Glutamatergic neuron (in vitro differentiated cells): ENCODE data around the gene HSPG2. TPM values are rescaled to one million over a fixed set of nuclear protein-coding genes. Genes with fewer than 3 reads are reported as not detected.

Experiments used
- DNase-seq: peaks from one replicate; pipeline ENCODE4 v3.0.0; 2022
- H3K27ac Mint-ChIP-seq: one replicate; pipeline ENCODE4 v1.8.0; 2020; ENCODE audit warnings: mild to moderate bottlenecking, mixed read lengths, inconsistent platforms; ENCODE audit not compliant: unreplicated experiment
- H3K27me3 Mint-ChIP-seq: one replicate; pipeline ENCODE4 v1.8.0; 2020; ENCODE audit warnings: mild to moderate bottlenecking, moderate library complexity, mixed read lengths, inconsistent platforms; ENCODE audit not compliant: unreplicated experiment
- H3K36me3 Mint-ChIP-seq: one replicate; pipeline ENCODE4 v1.8.0; 2020; ENCODE audit warnings: mild to moderate bottlenecking, mixed read lengths, inconsistent platforms; ENCODE audit not compliant: unreplicated experiment
- H3K4me1 Mint-ChIP-seq: one replicate; pipeline ENCODE4 v1.8.0; 2020; ENCODE audit warnings: mild to moderate bottlenecking, low read depth, mixed read lengths, inconsistent platforms; ENCODE audit not compliant: unreplicated experiment
- H3K4me3 Mint-ChIP-seq: one replicate; pipeline ENCODE4 v1.8.0; 2020; ENCODE audit warnings: mild to moderate bottlenecking, mixed read lengths, inconsistent platforms; ENCODE audit not compliant: unreplicated experiment
- H3K9me3 Mint-ChIP-seq: one replicate; pipeline ENCODE4 v1.8.0; 2020; ENCODE audit warnings: mild to moderate bottlenecking, moderate library complexity, mixed read lengths, inconsistent platforms; ENCODE audit not compliant: unreplicated experiment
- total RNA-seq: library from RNA; stranded (reverse); fragmentation: NEBNext Ultra II Directional; extraction: Animal tissue kit (Norgen Biotek cat#: 25700); gene quantifications from one replicate; pipeline ENCODE4 v1.2.1, GENCODE V29; 2021; ENCODE audit not compliant: unreplicated experiment
- TF ChIP-seq, protein P1 (sequence below): fragments of 200-600 bp; sonication (generic); IDR thresholded peaks from one replicate; pipeline ENCODE4 v1.5.0; 2021; ENCODE audit not compliant: partially characterized antibody, unreplicated experiment

HSPG2 gene
- total RNA-seq, 1 donor from 2014 or later, result 3.3 TPM

GRCh38 chr1:21838359-21839157 is 98.6 kb downstream of the HSPG2 start:
- Mint-ChIP-seq H3K27ac (no peak overlapping the region), H3K36me3 (peaks cover 14% of the 10 kb centered on the region), H3K4me1 (no peaks in the 10 kb centered on the region)

GRCh38 chr1:21837476-21837875 is 99.6 kb downstream of the HSPG2 start:
- no peak overlapping the region for H3K4me3 Mint-ChIP-seq
- DNase-seq, result no peak
- TF ChIP-seq, protein P1, sequence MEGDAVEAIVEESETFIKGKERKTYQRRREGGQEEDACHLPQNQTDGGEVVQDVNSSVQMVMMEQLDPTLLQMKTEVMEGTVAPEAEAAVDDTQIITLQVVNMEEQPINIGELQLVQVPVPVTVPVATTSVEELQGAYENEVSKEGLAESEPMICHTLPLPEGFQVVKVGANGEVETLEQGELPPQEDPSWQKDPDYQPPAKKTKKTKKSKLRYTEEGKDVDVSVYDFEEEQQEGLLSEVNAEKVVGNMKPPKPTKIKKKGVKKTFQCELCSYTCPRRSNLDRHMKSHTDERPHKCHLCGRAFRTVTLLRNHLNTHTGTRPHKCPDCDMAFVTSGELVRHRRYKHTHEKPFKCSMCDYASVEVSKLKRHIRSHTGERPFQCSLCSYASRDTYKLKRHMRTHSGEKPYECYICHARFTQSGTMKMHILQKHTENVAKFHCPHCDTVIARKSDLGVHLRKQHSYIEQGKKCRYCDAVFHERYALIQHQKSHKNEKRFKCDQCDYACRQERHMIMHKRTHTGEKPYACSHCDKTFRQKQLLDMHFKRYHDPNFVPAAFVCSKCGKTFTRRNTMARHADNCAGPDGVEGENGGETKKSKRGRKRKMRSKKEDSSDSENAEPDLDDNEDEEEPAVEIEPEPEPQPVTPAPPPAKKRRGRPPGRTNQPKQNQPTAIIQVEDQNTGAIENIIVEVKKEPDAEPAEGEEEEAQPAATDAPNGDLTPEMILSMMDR, result no peak
- peaks cover 8% of the 10 kb centered on the region for H3K27me3 Mint-ChIP-seq
- no peak overlapping the region for H3K27ac Mint-ChIP-seq
- no peaks in the 10 kb centered on the region for H3K4me1 Mint-ChIP-seq
- H3K36me3 Mint-ChIP-seq, result peaks cover 14% of the 10 kb centered on the region
- H3K9me3 Mint-ChIP-seq, result peaks cover 10% of the 10 kb centered on the region

More at GRCh38 chr1:21838359-21839157, 98.6 kb downstream of the HSPG2 start:
- Mint-ChIP-seq H3K27me3 (peaks cover 6% of the 10 kb centered on the region), H3K9me3 (peaks cover 8% of the 10 kb centered on the region), H3K4me3 (no peak overlapping the region)
- no peak for DNase-seq
- TF ChIP-seq, protein P1, result no peak

- peaks cover 10% of the 10 kb centered on the region for H3K9me3 Mint-ChIP-seq
- peaks cover 10% of the 10 kb centered on the region for H3K27me3 Mint-ChIP-seq
- TF ChIP-seq, protein P1, result no peak
- no peak overlapping the region for H3K27ac Mint-ChIP-seq
- DNase-seq, result no peak
- H3K4me3 Mint-ChIP-seq, result no peak overlapping the region
- H3K4me1 Mint-ChIP-seq, result no peaks in the 10 kb centered on the region
- H3K36me3 Mint-ChIP-seq, result peaks cover 14% of the 10 kb centered on the region
These were observed 100.4 kb downstream of the HSPG2 start for GRCh38 chr1:21836729-21837128.

GRCh38 chr1:21836010-21836409 is 101.1 kb downstream of the HSPG2 start:
- H3K36me3 Mint-ChIP-seq, result peaks cover 14% of the 10 kb centered on the region
- H3K27ac Mint-ChIP-seq, result no peak overlapping the region

DNA sequence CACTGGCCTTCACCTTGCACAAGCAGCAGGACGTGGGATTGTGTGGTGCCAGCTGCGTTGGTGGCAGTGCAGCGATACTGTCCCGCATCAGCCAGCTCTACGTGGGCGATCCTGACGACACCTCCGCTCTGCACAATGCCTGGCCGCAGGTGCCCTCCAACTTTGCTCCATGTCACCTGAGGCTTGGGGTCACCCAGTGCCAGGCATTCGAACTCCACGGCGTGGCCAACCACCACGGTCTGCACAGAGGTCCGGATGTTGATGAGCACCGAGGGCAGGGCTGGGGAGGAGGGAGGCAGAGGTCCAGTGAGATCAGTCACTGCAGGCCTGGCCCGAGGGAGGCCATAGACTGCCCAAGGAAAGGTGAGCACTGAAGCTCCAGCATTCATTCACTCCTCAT is 102.4 kb downstream of the HSPG2 start:
- Mint-ChIP-seq H3K4me1 (no peaks in the 10 kb centered on the region), H3K27ac (no peak overlapping the region), H3K9me3 (peaks cover 10% of the 10 kb centered on the region), H3K36me3 (peaks cover 14% of the 10 kb centered on the region), H3K27me3 (peaks cover 10% of the 10 kb centered on the region), H3K4me3 (no peak overlapping the region)
- no peak for DNase-seq
- TF ChIP-seq, protein P1, result no peak

More at GRCh38 chr1:21836010-21836409, 101.1 kb downstream of the HSPG2 start:
- H3K27me3 Mint-ChIP-seq, result peaks cover 10% of the 10 kb centered on the region
- H3K4me1 Mint-ChIP-seq, result no peaks in the 10 kb centered on the region
- DNase-seq, result no peak
- no peak overlapping the region for H3K4me3 Mint-ChIP-seq
- TF ChIP-seq, protein P1, result no peak
- peaks cover 10% of the 10 kb centered on the region for H3K9me3 Mint-ChIP-seq
